HepG2 (cell line): Measurements from ENCODE around the gene NCBP1. TPM values are rescaled to one million over a fixed set of nuclear protein-coding genes. Genes with fewer than 3 reads are reported as not detected.

Experiments used
- ATAC-seq: fragments of 200-7000 bp; cut with Tn5 transposase; 3 replicates; pipeline ENCODE4 v1.9.1; 2020; ENCODE audit warnings: mild to moderate bottlenecking, moderate library complexity
- BruUV-seq: library from RNA; stranded (reverse); fragments of 400-500 nt; replicated peaks from 2 replicates; lab custom pipeline; 2021; lab: Mats Ljungman, UMichigan
- CTCF ChIA-PET: fragments of 300-600 bp; formaldehyde crosslinking; extraction: SDS; loops from one replicate; lab custom pipeline; 2021; ENCODE audit warnings: low total read pairs, inconsistent platforms, low intra/inter-chr PET ratio; lab: Yijun Ruan, JAX
- POLR2A ChIA-PET: fragments of 350-600 bp; sonication (Branson Sonifier 250); formaldehyde crosslinking; loops from one replicate; lab custom pipeline; 2020; ENCODE audit warnings: antibody characterized with exemption, inconsistent platforms; lab: Yijun Ruan, JAX
- DNase-seq: peaks from one replicate; pipeline ENCODE4 v3.0.0-alpha.2; 2015; ENCODE audit warnings: low spot score
- FAIRE-seq: peaks from 3 replicates; lab custom pipeline; 2011; peaks lifted over from hg19 to GRCh38; lab: Jason Lieb, UNC
- H2AFZ ChIP-seq: one replicate; pipeline ENCODE4 v1.6.1; 2011; ENCODE audit warnings: low read length, inconsistent platforms
- H3K27ac ChIP-seq: fragments of 300-600 bp; 3 replicates; pipeline ENCODE4 v1.8.0; 2011; ENCODE audit warnings: mixed run types, mild to moderate bottlenecking, mixed read lengths, low read length, inconsistent platforms; ENCODE audit not compliant: insufficient read depth; ENCODE audit errors: extremely low read length
- H3K27me3 ChIP-seq, 2 experiments: fragments of 200-600 bp in 1 of 2; 2 replicates in 1 of 2; 3 replicates in 1 of 2; pipeline versions ENCODE4 v1.6.0 to v1.8.0; 2011; ENCODE audit warnings: low read length in 2 of 2, mild to moderate bottlenecking in 2 of 2, moderate library complexity in 2 of 2, inconsistent platforms in 1 of 2; ENCODE audit not compliant: insufficient read depth in 2 of 2, control insufficient read depth in 1 of 2
- H3K36me3 ChIP-seq, 2 experiments: fragments of 200-600 bp in 1 of 2; replicated peaks in 1 of 2; 2 replicates in 1 of 2; 3 replicates in 1 of 2; pipeline versions ENCODE4 v1.5.1 to v1.8.0; 2011; ENCODE audit warnings: low read length in 2 of 2, inconsistent platforms in 1 of 2; ENCODE audit not compliant: insufficient read depth in 2 of 2, control insufficient read depth in 1 of 2
- H3K4me1 ChIP-seq: 2 replicates; pipeline ENCODE4 v1.5.1; 2012; ENCODE audit warnings: low read length, inconsistent platforms; ENCODE audit not compliant: insufficient read depth
- H3K4me2 ChIP-seq: 2 replicates; pipeline ENCODE4 v1.6.0; 2011; ENCODE audit warnings: low read depth, low read length, inconsistent platforms
- H3K4me3 ChIP-seq, 3 experiments: fragments of 200-600 bp in 1 of 3; sonication (generic), shearing (Covaris generic) in 1 of 3; replicated peaks in 1 of 3; 2 replicates each; pipeline ENCODE4 v1.5.1; 2011 to 2016; ENCODE audit warnings: low read length in 3 of 3, inconsistent platforms in 2 of 3, low read depth in 2 of 3, mild to moderate bottlenecking in 2 of 3, control low read depth in 1 of 3, mixed read lengths in 1 of 3; ENCODE audit not compliant: insufficient read depth in 1 of 3
- H3K79me2 ChIP-seq: one replicate; pipeline ENCODE4 v1.6.1; 2011; ENCODE audit warnings: low read length, inconsistent platforms; ENCODE audit not compliant: insufficient read depth
- H3K9ac ChIP-seq: 2 replicates; pipeline ENCODE4 v1.6.0; 2011; ENCODE audit warnings: mild to moderate bottlenecking, low read depth, low read length, inconsistent platforms; ENCODE audit not compliant: insufficient read depth
- H3K9me3 ChIP-seq: 2 replicates; pipeline ENCODE4 v1.5.1; 2012; ENCODE audit warnings: mild to moderate bottlenecking, low read length
- H4K20me1 ChIP-seq: 2 replicates; pipeline ENCODE4 v1.6.0; 2011; ENCODE audit warnings: inconsistent platforms, mild to moderate bottlenecking, low read length, moderate library complexity; ENCODE audit not compliant: insufficient read depth
- DPF2 ChIP-seq: sonication (generic); formaldehyde crosslinking; IDR thresholded peaks from 2 replicates; pipeline ENCODE4 v1.4.0; 2020; ENCODE audit warnings: mild to moderate bottlenecking, low read depth, missing genetic modification reagents, borderline replicate concordance
- HNRNPLL ChIP-seq: fragments of 200-400 bp; formaldehyde crosslinking; IDR thresholded peaks from 2 replicates; pipeline ENCODE4 v1.6.1; 2017; ENCODE audit warnings: mild to moderate bottlenecking, low read depth, low read length; ENCODE audit not compliant: poor library complexity, severe bottlenecking
- HOXA9 ChIP-seq: sonication (generic); formaldehyde crosslinking; IDR thresholded peaks from 2 replicates; pipeline ENCODE4 v1.8.1; 2022; ENCODE audit warnings: missing genetic modification reagents, mild to moderate bottlenecking, moderate library complexity, borderline replicate concordance
- NCOR1 ChIP-seq: fragments of 200-600 bp; sonication (generic); IDR thresholded peaks from 2 replicates; pipeline ENCODE4 v1.7.0; 2017; ENCODE audit warnings: antibody characterized with exemption, low read length, borderline replicate concordance
- PAF1 ChIP-seq: IDR thresholded peaks from 2 replicates; pipeline ENCODE4 v1.6.1; 2016; ENCODE audit warnings: missing genetic modification reagents, missing compliant biosample characterization
- POLR2A ChIP-seq, 2 experiments: IDR thresholded peaks; 2 replicates each; pipeline ENCODE4 v1.6.1; 2011; ENCODE audit warnings: low read depth in 2 of 2, low read length in 2 of 2, mild to moderate bottlenecking in 1 of 2, moderate library complexity in 1 of 2; ENCODE audit not compliant: insufficient read depth in 1 of 2
- TMF1 ChIP-seq: sonication (generic); formaldehyde crosslinking; IDR thresholded peaks from 2 replicates; pipeline ENCODE4 v1.8.1; 2022; ENCODE audit warnings: low read depth, missing genetic modification reagents
- ZNF224 ChIP-seq: sonication (generic); formaldehyde crosslinking; IDR thresholded peaks from 2 replicates; pipeline ENCODE4 v1.5.0; 2020; ENCODE audit warnings: mild to moderate bottlenecking, missing genetic modification reagents
- ZNF496 ChIP-seq: sonication (generic); formaldehyde crosslinking; IDR thresholded peaks from 2 replicates; pipeline ENCODE4 v1.8.1; 2023; ENCODE audit warnings: mild to moderate bottlenecking, moderate library complexity, missing genetic modification reagents; ENCODE audit not compliant: insufficient replicate concordance
- ZNF550 ChIP-seq: sonication (generic); formaldehyde crosslinking; IDR thresholded peaks from 2 replicates; pipeline ENCODE4 v1.4.0; 2020; ENCODE audit warnings: mild to moderate bottlenecking, missing genetic modification reagents, borderline replicate concordance
- WGBS: methylation state at CpG from one replicate; pipeline ENCODE4 v1.1.6; 2017; ENCODE audit warnings: low lambda C conversion rate; 5-methylcytosine and 5-hydroxymethylcytosine counted together
- in situ Hi-C: cut with HindIII; loops from 2 replicates; pipeline ENCODE4 v1.10.0; 2017; ENCODE audit warnings: low pct_unique_long_range_greater_than_20kb; ENCODE audit not compliant: extremely low pct_ligation_motif_present
- intact Hi-C: fragments of 100-400 bp; cut with micrococcal nuclease; formaldehyde crosslinking; loops from one replicate; pipeline ENCODE4 v1.10.0; 2022; ENCODE audit not compliant: unreplicated experiment
- polyA plus RNA-seq, 8 experiments: library from polyadenylated mRNA; depleted of rRNA in 3 of 8; stranded (reverse) in 7 of 8; unstranded in 1 of 8; fragments of >200 nt; fragmentation: Illumina TruSeq in 4 of 8; extraction: Trizol in 4 of 8; gene quantifications; 2 replicates each; pipeline versions ENCODE4 v1.2.1 to v1.2.3, GENCODE V29; 2011 to 2016; ENCODE audit warnings: low read depth in 4 of 8, missing spikeins in 1 of 8, mixed read lengths in 1 of 8; ENCODE audit not compliant: insufficient read depth in 1 of 8
- total RNA-seq, 5 experiments: library from RNA; depleted of rRNA; stranded (reverse); fragments of >200 nt; fragmentation: Illumina TruSeq; extraction: Trizol; gene quantifications; 2 replicates each; pipeline ENCODE4 v1.2.3, GENCODE V29; 2016; ENCODE audit warnings: low read depth in 1 of 5
- TF ChIP-seq, protein P1 (sequence below): sonication (generic); formaldehyde crosslinking; IDR thresholded peaks from 2 replicates; pipeline ENCODE4 v1.4.0; 2020; ENCODE audit warnings: missing genetic modification reagents, borderline replicate concordance
- TF ChIP-seq, protein P2 (sequence below): sonication (generic); formaldehyde crosslinking; IDR thresholded peaks from 2 replicates; pipeline ENCODE4 v1.4.0; 2020; ENCODE audit warnings: missing genetic modification reagents
- TF ChIP-seq, protein P3 (sequence below): sonication (generic); formaldehyde crosslinking; IDR thresholded peaks from 2 replicates; pipeline ENCODE4 v1.5.0; 2020; ENCODE audit warnings: mild to moderate bottlenecking, missing genetic modification reagents, borderline replicate concordance

Gene NCBP1
- total and polyA plus RNA-seq, 2 of the 13 experiments (the other 11 are each of a cell fraction or from before 2014, with no cell fraction given): 13.3 to 40.2 TPM

DNA sequence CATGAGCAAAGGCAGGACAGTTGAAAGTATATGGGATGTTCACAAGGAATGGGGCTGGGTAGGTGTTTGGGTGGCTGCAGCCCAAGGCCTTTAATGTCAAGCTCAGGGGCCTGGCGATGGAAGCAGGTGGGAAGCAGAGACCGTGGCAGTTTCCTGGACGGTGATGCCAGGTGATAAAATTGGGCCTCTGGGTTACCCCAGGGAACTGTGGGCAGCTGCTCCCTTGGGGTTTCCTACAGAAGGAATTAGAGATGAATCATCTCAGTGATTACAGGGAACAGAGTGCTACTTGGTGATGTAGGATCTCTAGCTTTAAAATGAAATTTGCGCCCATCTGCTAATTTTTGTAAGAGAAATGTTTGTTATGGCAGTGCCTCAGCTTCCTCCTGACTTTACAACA, 39.7 kb upstream of the NCBP1 start:
- DNase-seq: no peak
- Histone ChIP-seq H3K79me2 (no peaks in the 10 kb centered on the region), H3K9ac (no peak overlapping the region), H3K27me3 (no peaks in the 10 kb centered on the region), H3K4me3 (no peak overlapping the region), H3K36me3 (no peaks in the 10 kb centered on the region), H3K4me2 (no peak overlapping the region), H4K20me1 (no peaks in the 10 kb centered on the region), H2AFZ (no peak overlapping the region), H3K27ac (no peak overlapping the region), H3K9me3 (no peaks in the 10 kb centered on the region), H3K4me1 (peaks cover 6% of the 10 kb centered on the region)
- WGBS: 45% methylated on average over 4 of the region's 4 CpGs
- FAIRE-seq: no peak
- in situ Hi-C loops: loop anchor here (10.0 kb wide), 1 partner anchor 129 kb away; no protein-coding TSS in a partner anchor
- no TSS peak for BruUV-seq
- ChIA-PET CTCF (no interaction called here), POLR2A (no interaction called here)
- intact Hi-C loops: no loop called here
- no peak for ATAC-seq
- TF ChIP-seq, protein P1, sequence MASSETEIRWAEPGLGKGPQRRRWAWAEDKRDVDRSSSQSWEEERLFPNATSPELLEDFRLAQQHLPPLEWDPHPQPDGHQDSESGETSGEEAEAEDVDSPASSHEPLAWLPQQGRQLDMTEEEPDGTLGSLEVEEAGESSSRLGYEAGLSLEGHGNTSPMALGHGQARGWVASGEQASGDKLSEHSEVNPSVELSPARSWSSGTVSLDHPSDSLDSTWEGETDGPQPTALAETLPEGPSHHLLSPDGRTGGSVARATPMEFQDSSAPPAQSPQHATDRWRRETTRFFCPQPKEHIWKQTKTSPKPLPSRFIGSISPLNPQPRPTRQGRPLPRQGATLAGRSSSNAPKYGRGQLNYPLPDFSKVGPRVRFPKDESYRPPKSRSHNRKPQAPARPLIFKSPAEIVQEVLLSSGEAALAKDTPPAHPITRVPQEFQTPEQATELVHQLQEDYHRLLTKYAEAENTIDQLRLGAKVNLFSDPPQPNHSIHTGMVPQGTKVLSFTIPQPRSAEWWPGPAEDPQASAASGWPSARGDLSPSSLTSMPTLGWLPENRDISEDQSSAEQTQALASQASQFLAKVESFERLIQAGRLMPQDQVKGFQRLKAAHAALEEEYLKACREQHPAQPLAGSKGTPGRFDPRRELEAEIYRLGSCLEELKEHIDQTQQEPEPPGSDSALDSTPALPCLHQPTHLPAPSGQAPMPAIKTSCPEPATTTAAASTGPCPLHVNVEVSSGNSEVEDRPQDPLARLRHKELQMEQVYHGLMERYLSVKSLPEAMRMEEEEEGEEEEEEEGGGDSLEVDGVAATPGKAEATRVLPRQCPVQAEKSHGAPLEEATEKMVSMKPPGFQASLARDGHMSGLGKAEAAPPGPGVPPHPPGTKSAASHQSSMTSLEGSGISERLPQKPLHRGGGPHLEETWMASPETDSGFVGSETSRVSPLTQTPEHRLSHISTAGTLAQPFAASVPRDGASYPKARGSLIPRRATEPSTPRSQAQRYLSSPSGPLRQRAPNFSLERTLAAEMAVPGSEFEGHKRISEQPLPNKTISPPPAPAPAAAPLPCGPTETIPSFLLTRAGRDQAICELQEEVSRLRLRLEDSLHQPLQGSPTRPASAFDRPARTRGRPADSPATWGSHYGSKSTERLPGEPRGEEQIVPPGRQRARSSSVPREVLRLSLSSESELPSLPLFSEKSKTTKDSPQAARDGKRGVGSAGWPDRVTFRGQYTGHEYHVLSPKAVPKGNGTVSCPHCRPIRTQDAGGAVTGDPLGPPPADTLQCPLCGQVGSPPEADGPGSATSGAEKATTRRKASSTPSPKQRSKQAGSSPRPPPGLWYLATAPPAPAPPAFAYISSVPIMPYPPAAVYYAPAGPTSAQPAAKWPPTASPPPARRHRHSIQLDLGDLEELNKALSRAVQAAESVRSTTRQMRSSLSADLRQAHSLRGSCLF: no peak
- TF ChIP-seq DPF2 (CRISPR knock-in tag): no peak
- no peak for TF ChIP-seq ZNF550 (CRISPR knock-in tag)
- TF ChIP-seq, protein P2, sequence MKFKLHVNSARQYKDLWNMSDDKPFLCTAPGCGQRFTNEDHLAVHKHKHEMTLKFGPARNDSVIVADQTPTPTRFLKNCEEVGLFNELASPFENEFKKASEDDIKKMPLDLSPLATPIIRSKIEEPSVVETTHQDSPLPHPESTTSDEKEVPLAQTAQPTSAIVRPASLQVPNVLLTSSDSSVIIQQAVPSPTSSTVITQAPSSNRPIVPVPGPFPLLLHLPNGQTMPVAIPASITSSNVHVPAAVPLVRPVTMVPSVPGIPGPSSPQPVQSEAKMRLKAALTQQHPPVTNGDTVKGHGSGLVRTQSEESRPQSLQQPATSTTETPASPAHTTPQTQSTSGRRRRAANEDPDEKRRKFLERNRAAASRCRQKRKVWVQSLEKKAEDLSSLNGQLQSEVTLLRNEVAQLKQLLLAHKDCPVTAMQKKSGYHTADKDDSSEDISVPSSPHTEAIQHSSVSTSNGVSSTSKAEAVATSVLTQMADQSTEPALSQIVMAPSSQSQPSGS (CRISPR knock-in tag): no peak
- TF ChIP-seq ZNF496: no peak
- TF ChIP-seq ZNF224: no peak
- TF ChIP-seq POLR2A (IDR thresholded peaks at IDR 0.05; ENCODE audit: insufficient read depth in 1 of 2, low read depth in 2 of 2, low read length in 2 of 2): no peak
- TF ChIP-seq PAF1 (CRISPR knock-in tag): no peak
- TF ChIP-seq HNRNPLL: no peak
- TF ChIP-seq, protein P3, sequence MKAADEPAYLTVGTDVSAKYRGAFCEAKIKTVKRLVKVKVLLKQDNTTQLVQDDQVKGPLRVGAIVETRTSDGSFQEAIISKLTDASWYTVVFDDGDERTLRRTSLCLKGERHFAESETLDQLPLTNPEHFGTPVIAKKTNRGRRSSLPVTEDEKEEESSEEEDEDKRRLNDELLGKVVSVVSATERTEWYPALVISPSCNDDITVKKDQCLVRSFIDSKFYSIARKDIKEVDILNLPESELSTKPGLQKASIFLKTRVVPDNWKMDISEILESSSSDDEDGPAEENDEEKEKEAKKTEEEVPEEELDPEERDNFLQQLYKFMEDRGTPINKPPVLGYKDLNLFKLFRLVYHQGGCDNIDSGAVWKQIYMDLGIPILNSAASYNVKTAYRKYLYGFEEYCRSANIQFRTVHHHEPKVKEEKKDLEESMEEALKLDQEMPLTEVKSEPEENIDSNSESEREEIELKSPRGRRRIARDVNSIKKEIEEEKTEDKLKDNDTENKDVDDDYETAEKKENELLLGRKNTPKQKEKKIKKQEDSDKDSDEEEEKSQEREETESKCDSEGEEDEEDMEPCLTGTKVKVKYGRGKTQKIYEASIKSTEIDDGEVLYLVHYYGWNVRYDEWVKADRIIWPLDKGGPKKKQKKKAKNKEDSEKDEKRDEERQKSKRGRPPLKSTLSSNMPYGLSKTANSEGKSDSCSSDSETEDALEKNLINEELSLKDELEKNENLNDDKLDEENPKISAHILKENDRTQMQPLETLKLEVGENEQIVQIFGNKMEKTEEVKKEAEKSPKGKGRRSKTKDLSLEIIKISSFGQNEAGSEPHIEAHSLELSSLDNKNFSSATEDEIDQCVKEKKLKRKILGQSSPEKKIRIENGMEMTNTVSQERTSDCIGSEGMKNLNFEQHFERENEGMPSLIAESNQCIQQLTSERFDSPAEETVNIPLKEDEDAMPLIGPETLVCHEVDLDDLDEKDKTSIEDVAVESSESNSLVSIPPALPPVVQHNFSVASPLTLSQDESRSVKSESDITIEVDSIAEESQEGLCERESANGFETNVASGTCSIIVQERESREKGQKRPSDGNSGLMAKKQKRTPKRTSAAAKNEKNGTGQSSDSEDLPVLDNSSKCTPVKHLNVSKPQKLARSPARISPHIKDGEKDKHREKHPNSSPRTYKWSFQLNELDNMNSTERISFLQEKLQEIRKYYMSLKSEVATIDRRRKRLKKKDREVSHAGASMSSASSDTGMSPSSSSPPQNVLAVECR (CRISPR knock-in tag): no peak
- no peak for TF ChIP-seq HOXA9
- TF ChIP-seq NCOR1: no peak
- no peak for TF ChIP-seq TMF1 (CRISPR knock-in tag)
